ENCODE results near the gene C19orf85.

DNA sequence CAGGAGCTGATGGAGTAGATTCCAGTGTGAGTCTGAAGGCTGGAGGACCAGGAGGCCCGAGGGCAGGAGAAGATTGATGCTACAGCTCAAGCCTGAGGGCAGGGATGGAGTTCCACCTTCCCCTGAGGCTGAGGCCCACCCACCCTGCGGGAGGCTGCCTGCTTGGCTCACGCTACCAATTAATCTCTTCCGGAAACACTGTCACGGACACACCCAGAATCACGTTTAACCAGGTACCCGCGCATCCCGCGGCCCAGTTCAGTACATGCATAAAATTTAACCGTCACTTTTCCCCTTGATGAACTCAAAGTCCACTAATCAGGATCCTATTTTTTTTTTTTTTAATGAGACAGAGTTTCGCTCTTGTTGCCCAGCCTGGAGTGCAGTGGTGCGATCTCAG lies 6.7 kb upstream of the C19orf85 start:
- TF ChIP-seq POLR2AphosphoS5 (IDR thresholded peaks at IDR 0.05; ENCODE audit: low read depth): no peak
- no peak for TF ChIP-seq REST (IDR thresholded peaks at IDR 0.05; ENCODE audit: insufficient replicate concordance, low read depth)
